ENCODE measurements around the gene LRRC37A2. TPM values are rescaled to one million over a fixed set of nuclear protein-coding genes. Genes with fewer than 3 reads are reported as not detected.
"Not testable (repeated sequence)": the region's sequence is repeated elsewhere in the genome, so short reads cannot be mapped to it uniquely, and the experiment has no call there.

LRRC37A2 gene
- total RNA-seq, result 10 to 100 TPM; 23.6 TPM

- POLR2A ChIA-PET; H3K4me3 Mint-ChIP-seq; H3K4me1 Mint-ChIP-seq; ATAC-seq (ENCODE audit: low read depth); DNase-seq; H3K9me3 Mint-ChIP-seq; H3K36me3 Mint-ChIP-seq; H3K27ac Mint-ChIP-seq; H3K27me3 Mint-ChIP-seq: not testable (repeated sequence)
Measured at GRCh38 chr17:46512168-46512567, at the start of gene LRRC37A2. Gene LRRC37A2, plus strand, starts transcription at chr17:46512468. Its CDS starts 245 bp downstream, at chr17:46512713.

GRCh38 chr17:46467618-46468017 is 44.6 kb upstream of the LRRC37A2 start:
- H3K36me3 Mint-ChIP-seq; H3K4me3 Mint-ChIP-seq; POLR2A ChIA-PET; H3K27ac Mint-ChIP-seq; H3K4me1 Mint-ChIP-seq; H3K27me3 Mint-ChIP-seq; ATAC-seq (ENCODE audit: low read depth); H3K9me3 Mint-ChIP-seq; DNase-seq: not testable (repeated sequence)

DNA sequence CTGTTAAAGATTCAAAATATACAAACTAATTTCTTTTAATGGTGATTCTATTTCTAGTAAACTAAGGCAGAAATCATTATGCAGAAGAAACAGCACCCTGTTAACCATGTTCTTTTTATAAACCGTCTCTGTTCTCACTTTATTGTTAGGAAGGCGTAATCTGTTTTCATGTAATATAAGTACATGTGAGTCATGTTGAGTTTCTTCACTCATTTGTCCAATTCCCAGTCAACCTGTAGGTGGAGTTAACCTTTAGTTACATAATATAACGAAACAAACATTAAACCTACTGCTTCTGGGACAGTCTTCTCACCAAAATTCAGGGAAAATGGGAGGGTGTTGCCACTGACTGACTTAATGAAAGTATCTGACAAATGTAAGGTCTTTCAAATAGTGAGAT is 37.8 kb upstream of the LRRC37A2 start:
- H3K4me3 Mint-ChIP-seq; H3K27ac Mint-ChIP-seq; H3K27me3 Mint-ChIP-seq; DNase-seq; H3K9me3 Mint-ChIP-seq; ATAC-seq (ENCODE audit: low read depth); H3K36me3 Mint-ChIP-seq; H3K4me1 Mint-ChIP-seq; POLR2A ChIA-PET: not testable (repeated sequence)

- DNase-seq; ATAC-seq (ENCODE audit: low read depth); H3K27ac Mint-ChIP-seq; H3K27me3 Mint-ChIP-seq; H3K4me1 Mint-ChIP-seq; POLR2A ChIA-PET; H3K4me3 Mint-ChIP-seq; H3K9me3 Mint-ChIP-seq; H3K36me3 Mint-ChIP-seq: not testable (repeated sequence)
Measured at GRCh38 chr17:46475583-46475982, 36.7 kb upstream of the LRRC37A2 start.

- H3K4me1 Mint-ChIP-seq; H3K9me3 Mint-ChIP-seq; H3K27me3 Mint-ChIP-seq; H3K36me3 Mint-ChIP-seq; POLR2A ChIA-PET; ATAC-seq (ENCODE audit: low read depth); H3K27ac Mint-ChIP-seq; DNase-seq; H3K4me3 Mint-ChIP-seq: not testable (repeated sequence)
Measured at GRCh38 chr17:46478823-46479222, 33.4 kb upstream of the LRRC37A2 start.

GRCh38 chr17:46481310-46481709 is 31.0 kb upstream of the LRRC37A2 start:
- H3K9me3 Mint-ChIP-seq; H3K27me3 Mint-ChIP-seq; H3K36me3 Mint-ChIP-seq; H3K4me3 Mint-ChIP-seq; ATAC-seq (ENCODE audit: low read depth); POLR2A ChIA-PET; H3K4me1 Mint-ChIP-seq; DNase-seq; H3K27ac Mint-ChIP-seq: not testable (repeated sequence)

- POLR2A ChIA-PET; H3K27ac Mint-ChIP-seq; H3K4me3 Mint-ChIP-seq; ATAC-seq (ENCODE audit: low read depth); DNase-seq; H3K4me1 Mint-ChIP-seq; H3K27me3 Mint-ChIP-seq; H3K36me3 Mint-ChIP-seq; H3K9me3 Mint-ChIP-seq: not testable (repeated sequence)
Measured at GRCh38 chr17:46492021-46492420, 20.2 kb upstream of the LRRC37A2 start.

- H3K27me3 Mint-ChIP-seq; ATAC-seq (ENCODE audit: low read depth); H3K9me3 Mint-ChIP-seq; H3K36me3 Mint-ChIP-seq; H3K4me3 Mint-ChIP-seq; H3K4me1 Mint-ChIP-seq; POLR2A ChIA-PET; DNase-seq; H3K27ac Mint-ChIP-seq: not testable (repeated sequence)
Measured at GRCh38 chr17:46499437-46500139, 12.7 kb upstream of the LRRC37A2 start.

GRCh38 chr17:46505896-46506295 is 6.4 kb upstream of the LRRC37A2 start:
- DNase-seq; H3K36me3 Mint-ChIP-seq; H3K9me3 Mint-ChIP-seq; H3K27ac Mint-ChIP-seq; H3K4me1 Mint-ChIP-seq; ATAC-seq (ENCODE audit: low read depth); H3K27me3 Mint-ChIP-seq; H3K4me3 Mint-ChIP-seq; POLR2A ChIA-PET: not testable (repeated sequence)

- H3K9me3 Mint-ChIP-seq; H3K4me1 Mint-ChIP-seq; H3K27me3 Mint-ChIP-seq; H3K4me3 Mint-ChIP-seq; ATAC-seq (ENCODE audit: low read depth); H3K27ac Mint-ChIP-seq; H3K36me3 Mint-ChIP-seq; POLR2A ChIA-PET; DNase-seq: not testable (repeated sequence)
Measured at GRCh38 chr17:46534716-46535115, 22.4 kb downstream of the LRRC37A2 start.

DNA sequence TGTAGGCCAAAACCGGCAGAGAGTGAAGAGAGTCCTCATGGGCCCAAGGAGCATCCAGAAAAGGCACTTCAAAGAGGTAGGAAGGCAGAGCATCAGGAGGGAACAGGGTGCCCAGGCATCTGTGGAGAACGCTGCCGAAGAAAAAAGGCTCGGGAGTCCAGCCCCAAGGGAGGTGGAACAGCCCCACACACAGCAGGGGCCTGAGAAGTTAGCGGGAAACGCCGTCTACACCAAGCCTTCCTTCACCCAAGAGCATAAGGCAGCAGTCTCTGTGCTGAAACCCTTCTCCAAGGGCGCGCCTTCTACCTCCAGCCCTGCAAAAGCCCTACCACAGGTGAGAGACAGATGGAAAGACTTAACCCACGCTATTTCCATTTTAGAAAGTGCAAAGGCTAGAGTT is 36.3 kb downstream of the LRRC37A2 start:
- H3K27me3 Mint-ChIP-seq; H3K9me3 Mint-ChIP-seq; ATAC-seq (ENCODE audit: low read depth); POLR2A ChIA-PET; H3K27ac Mint-ChIP-seq; DNase-seq; H3K36me3 Mint-ChIP-seq; H3K4me1 Mint-ChIP-seq; H3K4me3 Mint-ChIP-seq: not testable (repeated sequence)

DNA sequence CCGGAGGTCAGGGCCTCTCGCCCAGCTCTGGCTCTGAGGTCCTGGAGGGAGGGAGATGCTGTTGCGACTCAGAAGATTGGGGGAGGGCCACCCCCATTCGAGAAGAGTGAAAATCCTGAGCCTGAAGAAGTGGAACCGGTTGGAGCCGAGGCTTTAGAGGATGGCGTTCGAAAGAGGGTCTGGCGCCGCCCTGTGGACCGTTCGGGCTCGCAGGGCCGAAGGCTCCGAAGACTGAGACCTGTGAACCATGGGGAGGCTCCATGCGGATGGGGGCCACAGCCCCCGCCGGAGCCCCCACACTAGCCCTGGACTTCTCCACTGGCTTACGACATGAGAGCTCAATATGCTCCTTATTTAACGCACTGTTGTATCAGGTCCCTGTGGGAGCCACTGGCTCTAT is 46.9 kb downstream of the LRRC37A2 start:
- H3K4me3 Mint-ChIP-seq; H3K27me3 Mint-ChIP-seq; DNase-seq; H3K27ac Mint-ChIP-seq; POLR2A ChIA-PET; ATAC-seq (ENCODE audit: low read depth); H3K4me1 Mint-ChIP-seq; H3K9me3 Mint-ChIP-seq; H3K36me3 Mint-ChIP-seq: not testable (repeated sequence)

DNA sequence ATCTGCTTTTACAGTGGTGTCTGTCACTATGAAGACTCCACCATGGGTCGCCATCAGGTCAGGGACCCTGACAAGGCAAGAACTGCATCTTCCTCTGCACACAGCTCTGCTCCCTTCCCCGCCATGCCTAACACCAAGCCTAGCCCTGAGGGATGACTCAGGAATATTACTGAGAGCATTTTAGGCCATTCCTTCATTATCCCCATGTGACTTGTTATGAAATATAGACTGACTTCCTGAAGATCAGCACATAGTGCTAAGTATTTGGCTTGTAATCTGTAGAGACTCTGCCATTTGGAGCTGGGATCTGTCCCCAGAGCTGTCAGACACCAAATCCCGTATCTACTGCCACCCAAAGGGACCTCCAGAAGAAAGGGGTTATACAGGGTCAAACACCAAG is 47.8 kb downstream of the LRRC37A2 start:
- ATAC-seq (ENCODE audit: low read depth); H3K36me3 Mint-ChIP-seq; POLR2A ChIA-PET; H3K4me1 Mint-ChIP-seq; H3K27ac Mint-ChIP-seq; DNase-seq; H3K27me3 Mint-ChIP-seq; H3K9me3 Mint-ChIP-seq; H3K4me3 Mint-ChIP-seq: not testable (repeated sequence)

DNA sequence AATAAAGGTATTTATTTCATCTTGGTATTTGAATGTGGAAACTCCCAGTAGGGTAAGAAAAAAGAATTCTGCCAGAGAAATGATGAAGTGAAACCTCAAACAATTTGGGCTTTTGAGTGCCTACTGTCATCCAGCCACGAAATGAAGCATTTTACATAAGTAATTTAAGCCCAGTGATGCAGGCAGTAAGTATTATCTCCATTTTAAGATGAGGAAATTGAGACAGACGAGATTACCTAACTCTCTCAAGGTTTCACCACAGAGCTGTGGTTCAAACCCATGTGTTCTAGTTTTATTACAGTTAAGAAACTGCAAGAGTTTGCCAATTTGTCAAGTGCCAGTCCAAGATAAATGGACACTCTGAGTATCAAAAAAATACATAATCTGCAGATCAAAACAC is 54.0 kb downstream of the LRRC37A2 start:
- H3K27ac Mint-ChIP-seq, DNase-seq, H3K4me1 Mint-ChIP-seq, H3K36me3 Mint-ChIP-seq, H3K27me3 Mint-ChIP-seq, POLR2A ChIA-PET, H3K9me3 Mint-ChIP-seq, H3K4me3 Mint-ChIP-seq: not testable (repeated sequence)
- peak; percentile 36 for ATAC-seq (ENCODE audit: low read depth)

DNA sequence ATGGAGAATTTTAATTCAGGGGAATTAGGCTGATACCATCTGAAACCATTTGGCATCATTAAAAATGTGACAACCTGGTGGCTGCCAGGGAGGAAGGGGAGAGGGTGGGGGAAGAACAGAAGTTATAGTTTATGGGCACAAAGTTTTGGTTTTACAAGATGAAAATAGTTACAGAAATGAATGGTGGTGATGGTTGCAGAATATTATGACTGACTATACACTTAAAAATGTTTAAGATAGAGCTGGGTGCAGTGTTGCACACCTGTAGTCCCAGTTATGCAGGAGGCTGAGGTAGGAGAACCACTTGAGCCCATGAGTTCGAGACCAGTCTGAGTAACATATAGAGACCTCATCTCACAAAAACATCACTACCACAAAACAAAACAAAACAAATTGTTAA is 54.7 kb downstream of the LRRC37A2 start:
- POLR2A ChIA-PET; H3K4me3 Mint-ChIP-seq; H3K9me3 Mint-ChIP-seq; H3K27ac Mint-ChIP-seq; H3K36me3 Mint-ChIP-seq; ATAC-seq (ENCODE audit: low read depth); H3K27me3 Mint-ChIP-seq; H3K4me1 Mint-ChIP-seq; DNase-seq: not testable (repeated sequence)
